ENCODE results near the gene SF3A1.

GRCh38 chr22:30289980-30290313, 66.7 kb downstream of the SF3A1 start:
- no peak for TF ChIP-seq EZH2 (IDR thresholded peaks at IDR 0.05; ENCODE audit: insufficient read depth, low read length)
- TF ChIP-seq, protein P1, sequence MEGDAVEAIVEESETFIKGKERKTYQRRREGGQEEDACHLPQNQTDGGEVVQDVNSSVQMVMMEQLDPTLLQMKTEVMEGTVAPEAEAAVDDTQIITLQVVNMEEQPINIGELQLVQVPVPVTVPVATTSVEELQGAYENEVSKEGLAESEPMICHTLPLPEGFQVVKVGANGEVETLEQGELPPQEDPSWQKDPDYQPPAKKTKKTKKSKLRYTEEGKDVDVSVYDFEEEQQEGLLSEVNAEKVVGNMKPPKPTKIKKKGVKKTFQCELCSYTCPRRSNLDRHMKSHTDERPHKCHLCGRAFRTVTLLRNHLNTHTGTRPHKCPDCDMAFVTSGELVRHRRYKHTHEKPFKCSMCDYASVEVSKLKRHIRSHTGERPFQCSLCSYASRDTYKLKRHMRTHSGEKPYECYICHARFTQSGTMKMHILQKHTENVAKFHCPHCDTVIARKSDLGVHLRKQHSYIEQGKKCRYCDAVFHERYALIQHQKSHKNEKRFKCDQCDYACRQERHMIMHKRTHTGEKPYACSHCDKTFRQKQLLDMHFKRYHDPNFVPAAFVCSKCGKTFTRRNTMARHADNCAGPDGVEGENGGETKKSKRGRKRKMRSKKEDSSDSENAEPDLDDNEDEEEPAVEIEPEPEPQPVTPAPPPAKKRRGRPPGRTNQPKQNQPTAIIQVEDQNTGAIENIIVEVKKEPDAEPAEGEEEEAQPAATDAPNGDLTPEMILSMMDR (IDR thresholded peaks at IDR 0.05; ENCODE audit: insufficient read depth, low read depth, low read length) = no peak

Measured in astrocyte (in vitro differentiated cells and primary cell).